ENCODE results near the gene GREB1. TPM values are rescaled to one million over a fixed set of nuclear protein-coding genes. Genes with fewer than 3 reads are reported as not detected.
A peak's percentile ranks its signal among the peaks of the same experiment; 100 is the strongest.

Gene GREB1
- polyA plus RNA-seq, 1 experiment = 0.12 TPM

GRCh38 chr2:11672407-11672806 is 138.6 kb downstream of the GREB1 start:
- POLR2A ChIA-PET = no interaction called here
- H3K27ac ChIP-seq (ENCODE audit: low read depth, low read length) = no peak overlapping the region
- H3K27me3 ChIP-seq (ENCODE audit: control insufficient read depth, insufficient read depth, low read length) = peaks cover 26% of the 10 kb centered on the region
- H3K4me3 ChIP-seq (ENCODE audit: low read depth, low read length) = no peak overlapping the region
- peaks cover 2% of the 10 kb centered on the region for H3K9me3 ChIP-seq (ENCODE audit: control insufficient read depth, insufficient read depth, low read length)
- CTCF ChIA-PET = interaction anchor here (0.6 to 1.5 kb wide), 2 partner anchors 21 to 561 kb away, joined by 4 to 5 read pairs; no protein-coding TSS in a partner anchor
- no peak for TF ChIP-seq CTCF (IDR thresholded peaks at IDR 0.05; ENCODE audit: low read depth, low read length)
- no peak for DNase-seq (ENCODE audit: low read depth, low spot score)

- Histone ChIP-seq H3K27ac (ENCODE audit: low read depth, low read length) (no peak overlapping the region), H3K4me3 (ENCODE audit: low read depth, low read length) (no peak overlapping the region), H3K9me3 (ENCODE audit: control insufficient read depth, insufficient read depth, low read length) (peaks cover 2% of the 10 kb centered on the region), H3K27me3 (ENCODE audit: control insufficient read depth, insufficient read depth, low read length) (peaks cover 31% of the 10 kb centered on the region)
- ChIA-PET POLR2A (interaction anchor here (0.6 kb wide), 1 partner anchor 21 kb away, joined by 3 read pairs; no protein-coding TSS in a partner anchor), CTCF (interaction anchor here (1.8 kb wide), 1 partner anchor 13 kb away, joined by 5 read pairs; no protein-coding TSS in a partner anchor)
- DNase-seq (ENCODE audit: low read depth, low spot score) = no peak
- TF ChIP-seq CTCF (IDR thresholded peaks at IDR 0.05; ENCODE audit: low read depth, low read length) = no peak
Measured at GRCh38 chr2:11674983-11675382, 141.1 kb downstream of the GREB1 start.

GRCh38 chr2:11675423-11676112 is 141.7 kb downstream of the GREB1 start:
- DNase-seq (ENCODE audit: low read depth, low spot score) = no peak
- H3K27ac ChIP-seq (ENCODE audit: low read depth, low read length) = no peak overlapping the region
- peaks cover 2% of the 10 kb centered on the region for H3K9me3 ChIP-seq (ENCODE audit: control insufficient read depth, insufficient read depth, low read length)
- ChIA-PET POLR2A (no interaction called here), CTCF (interaction anchor here (1.7 to 1.8 kb wide), 2 partner anchors 9 to 12 kb away, joined by 5 read pairs; no protein-coding TSS in a partner anchor)
- H3K27me3 ChIP-seq (ENCODE audit: control insufficient read depth, insufficient read depth, low read length) = peaks cover 29% of the 10 kb centered on the region
- no peak for TF ChIP-seq CTCF (IDR thresholded peaks at IDR 0.05; ENCODE audit: low read depth, low read length)
- H3K4me3 ChIP-seq (ENCODE audit: low read depth, low read length) = no peak overlapping the region

GRCh38 chr2:11676640-11677039 is 142.8 kb downstream of the GREB1 start:
- DNase-seq (ENCODE audit: low read depth, low spot score) = no peak
- TF ChIP-seq CTCF (IDR thresholded peaks at IDR 0.05; ENCODE audit: low read depth, low read length) = 0 out of 2 replicates have a peak, but pooled peaks have one; percentile 22
- POLR2A ChIA-PET = no interaction called here
- no peak overlapping the region for H3K27ac ChIP-seq (ENCODE audit: low read depth, low read length)
- no peak overlapping the region for H3K4me3 ChIP-seq (ENCODE audit: low read depth, low read length)
- H3K9me3 ChIP-seq (ENCODE audit: control insufficient read depth, insufficient read depth, low read length) = peaks cover 2% of the 10 kb centered on the region
- CTCF ChIA-PET = interaction anchor here (1.7 kb wide), 1 partner anchor 8 kb away, joined by 5 read pairs; no protein-coding TSS in a partner anchor
- H3K27me3 ChIP-seq (ENCODE audit: control insufficient read depth, insufficient read depth, low read length) = peaks cover 29% of the 10 kb centered on the region
